SK-N-SH (cell line): ENCODE measurements around the gene TMEM232. TPM values are rescaled to one million over a fixed set of nuclear protein-coding genes. Genes with fewer than 3 reads are reported as not detected.

Experiments
- CTCF ChIA-PET: fragments of 300-600, 350-600 bp; formaldehyde crosslinking; extraction: SDS; loops from one replicate; lab custom pipeline; 2021; lab: Yijun Ruan, JAX
- POLR2A ChIA-PET: fragments of 350-600 bp; sonication (Branson Sonifier 250); formaldehyde crosslinking; extraction: SDS; loops from one replicate; lab custom pipeline; 2020; ENCODE audit warnings: antibody characterized with exemption, inconsistent platforms; lab: Yijun Ruan, JAX
- DNase-seq: peaks from one replicate; pipeline ENCODE4 v3.0.0; 2012
- H2AFZ ChIP-seq: fragments of 200-600 bp; sonication (generic); 2 replicates; pipeline ENCODE4 v1.8.1; 2016; ENCODE audit warnings: antibody characterized with exemption, mild to moderate bottlenecking, low read depth
- H3F3A ChIP-seq: fragments of 200-600 bp; sonication (generic); replicated peaks from 2 replicates; pipeline ENCODE3; 2016; ENCODE audit warnings: antibody characterized with exemption, mild to moderate bottlenecking; ENCODE audit not compliant: insufficient read depth
- H3K27ac ChIP-seq, 2 experiments: fragments of 200-500 bp in 1 of 2; fragments of 200-600 bp in 1 of 2; sonication (Bioruptor generic) in 1 of 2; sonication (generic), shearing (Covaris generic) in 1 of 2; 2 replicates each; pipeline versions ENCODE4 v1.5.1 to v1.6.1; 2014 to 2016; ENCODE audit warnings: low read depth in 2 of 2, inconsistent platforms in 1 of 2, low read length in 1 of 2, mild to moderate bottlenecking in 1 of 2, mixed read lengths in 1 of 2
- H3K27me3 ChIP-seq: fragments of 200-600 bp; sonication (generic), shearing (Covaris generic); 2 replicates; pipeline ENCODE4 v1.6.1; 2016; ENCODE audit warnings: mixed run types; ENCODE audit not compliant: insufficient read depth
- H3K36me3 ChIP-seq, 2 experiments: fragments of 200-500 bp in 1 of 2; fragments of 200-600 bp in 1 of 2; sonication (Bioruptor generic) in 1 of 2; sonication (generic) in 1 of 2; replicated peaks in 1 of 2; 2 replicates each; pipeline versions ENCODE3 to v1.5.1; 2014 to 2016; ENCODE audit warnings: low read length in 1 of 2, mild to moderate bottlenecking in 1 of 2; ENCODE audit not compliant: insufficient read depth in 2 of 2, control insufficient read depth in 1 of 2
- H3K4me1 ChIP-seq, 2 experiments: fragments of 200-500 bp in 1 of 2; fragments of 200-600 bp in 1 of 2; sonication (Bioruptor generic) in 1 of 2; sonication (generic), shearing (Covaris generic) in 1 of 2; 2 replicates each; pipeline versions ENCODE4 v1.5.1 to v1.6.1; 2014 to 2016; ENCODE audit warnings: low read depth in 1 of 2, low read length in 1 of 2, mixed run types in 1 of 2; ENCODE audit not compliant: insufficient read depth in 2 of 2, control insufficient read depth in 1 of 2
- H3K4me2 ChIP-seq: fragments of 200-600 bp; sonication (generic), shearing (Covaris generic); 2 replicates; pipeline ENCODE4 v1.6.1; 2017; ENCODE audit warnings: mixed run types
- H3K4me3 ChIP-seq, 2 experiments: fragments of 200-500 bp in 1 of 2; fragments of 200-600 bp in 1 of 2; sonication (Bioruptor generic) in 1 of 2; sonication (generic), shearing (Covaris generic) in 1 of 2; 2 replicates each; pipeline versions ENCODE4 v1.5.1 to v1.8.1; 2014 to 2016; ENCODE audit warnings: low read depth in 2 of 2, inconsistent platforms in 1 of 2, low read length in 1 of 2, mild to moderate bottlenecking in 1 of 2, mixed read lengths in 1 of 2, moderate library complexity in 1 of 2
- H3K79me2 ChIP-seq: fragments of 200-600 bp; sonication (generic); 2 replicates; pipeline ENCODE4 v1.8.1; 2017; ENCODE audit warnings: mild to moderate bottlenecking; ENCODE audit not compliant: insufficient read depth
- H3K9ac ChIP-seq: fragments of 200-600 bp; sonication (generic); 2 replicates; pipeline ENCODE4 v1.6.1; 2017; ENCODE audit warnings: mixed run types
- H3K9me2 ChIP-seq: fragments of 200-600 bp; sonication (generic); 2 replicates; pipeline ENCODE4 v1.6.1; 2017; ENCODE audit warnings: mixed run types
- H3K9me3 ChIP-seq: fragments of 200-600 bp; sonication (generic); 2 replicates; pipeline ENCODE4 v1.6.1; 2017; ENCODE audit warnings: mixed run types, mild to moderate bottlenecking, moderate library complexity
- H4K20me1 ChIP-seq: fragments of 200-600 bp; sonication (generic); 2 replicates; pipeline ENCODE4 v1.6.1; 2017; ENCODE audit warnings: mild to moderate bottlenecking, mixed run types; ENCODE audit not compliant: insufficient read depth
- CTCF ChIP-seq: fragments of 200-600 bp; sonication (generic); IDR thresholded peaks from 2 replicates; pipeline ENCODE4 v1.6.1; 2017; ENCODE audit warnings: antibody characterized with exemption, mild to moderate bottlenecking, moderate library complexity
- ELF1 ChIP-seq: IDR thresholded peaks from 2 replicates; pipeline ENCODE4 v1.4.0; 2012
- FOSL2 ChIP-seq: IDR thresholded peaks from 2 replicates; pipeline ENCODE4 v1.4.0; 2012; ENCODE audit warnings: low read depth, mild to moderate bottlenecking, moderate library complexity, borderline replicate concordance
- FOXJ3 ChIP-seq: sonication (generic); formaldehyde crosslinking; IDR thresholded peaks from 2 replicates; pipeline ENCODE4 v1.5.1; 2020; ENCODE audit warnings: mild to moderate bottlenecking, missing genetic modification reagents
- FOXM1 ChIP-seq: IDR thresholded peaks from 2 replicates; pipeline ENCODE4 v1.4.0; 2012; ENCODE audit warnings: low read depth, mild to moderate bottlenecking
- GATA2 ChIP-seq: sonication (generic); formaldehyde crosslinking; IDR thresholded peaks from 2 replicates; pipeline ENCODE4 v1.5.0; 2020; ENCODE audit warnings: mild to moderate bottlenecking, missing genetic modification reagents
- MAX ChIP-seq: IDR thresholded peaks from 2 replicates; pipeline ENCODE4 v1.4.0; 2012; ENCODE audit warnings: low read depth
- MXI1 ChIP-seq: IDR thresholded peaks from 2 replicates; pipeline ENCODE4 v1.6.1; 2012; ENCODE audit warnings: mild to moderate bottlenecking, low read depth, low read length, improper control_type of control experiment
- POLR2AphosphoS5 ChIP-seq: IDR thresholded peaks from 2 replicates; pipeline ENCODE4 v1.6.1; 2012; ENCODE audit warnings: low read depth, low read length
- REST ChIP-seq: IDR thresholded peaks from 2 replicates; pipeline ENCODE4 v1.6.1; 2012; ENCODE audit warnings: mild to moderate bottlenecking, low read depth, low read length, moderate library complexity
- RFX5 ChIP-seq: IDR thresholded peaks from 2 replicates; pipeline ENCODE4 v1.6.1; 2012; ENCODE audit warnings: mild to moderate bottlenecking, improper control_type of control experiment, low read length
- TEAD4 ChIP-seq: IDR thresholded peaks from 2 replicates; pipeline ENCODE4 v1.4.0; 2012; ENCODE audit warnings: mild to moderate bottlenecking, borderline replicate concordance; ENCODE audit not compliant: insufficient read depth
- USF1 ChIP-seq: IDR thresholded peaks from 2 replicates; pipeline ENCODE4 v1.4.0; 2012; ENCODE audit warnings: low read depth, borderline replicate concordance
- YY1 ChIP-seq: IDR thresholded peaks from 2 replicates; pipeline ENCODE4 v1.4.0; 2012; ENCODE audit warnings: low read depth, mild to moderate bottlenecking
- WGBS: methylation state at CpG from one replicate; pipeline ENCODE4 v1.1.6; 2017; ENCODE audit warnings: low lambda C conversion rate; 5-methylcytosine and 5-hydroxymethylcytosine counted together
- polyA plus RNA-seq, 3 experiments: library from polyadenylated mRNA; depleted of rRNA; stranded (reverse); fragments of >200 nt; gene quantifications; 2 replicates each; pipeline ENCODE4 v1.2.3, GENCODE V29; 2012

Gene TMEM232
- polyA plus RNA-seq, 1 of the 3 experiments (the other 2 are of a cell fraction): 0.66 TPM

- no peak overlapping the region for H3K9ac ChIP-seq
- POLR2A ChIA-PET: no interaction called here
- H3K9me3 ChIP-seq: no peaks in the 10 kb centered on the region; the same call in 1 of the 2 replicates
- no peaks in the 10 kb centered on the region for H4K20me1 ChIP-seq
- no peak overlapping the region for H3K4me3 ChIP-seq
- H3F3A ChIP-seq: no peaks in the 10 kb centered on the region
- no peak overlapping the region for H3K4me2 ChIP-seq
- TF ChIP-seq POLR2AphosphoS5 (no peak), REST (no peak), USF1 (no peak), FOSL2 (no peak), YY1 (no peak), MXI1 (no peak), MAX (no peak), RFX5 (no peak), CTCF (no peak), FOXJ3 (CRISPR knock-in tag) (no peak), TEAD4 (no peak), GATA2 (CRISPR knock-in tag) (no peak), FOXM1 (no peak), ELF1 (no peak)
- DNase-seq: no peak
- no peaks in the 10 kb centered on the region for H3K79me2 ChIP-seq
- H3K9me2 ChIP-seq: no peaks in the 10 kb centered on the region
- peaks cover 4 to 9% of the 10 kb centered on the region in 2 experiments for H3K36me3 ChIP-seq
- no peak overlapping the region for H2AFZ ChIP-seq
- CTCF ChIA-PET: interaction anchor here (2.5 kb wide), 1 partner anchor 12 kb away, joined by 15 read pairs; no protein-coding TSS in a partner anchor
- no peaks in the 10 kb centered on the region for H3K27me3 ChIP-seq
- peaks cover 0 to 14% of the 10 kb centered on the region in 2 experiments; a peak in 1 of 4 replicates for H3K4me1 ChIP-seq
- 77% methylated on average over 4 of the region's 4 CpGs for WGBS
- H3K27ac ChIP-seq: peak overlapping the region; percentile 27 to 72; a peak in 3 of 4 replicates
Observed at GRCh38 chr5:110768138-110768860, 41.8 kb upstream of the TMEM232 start.
